ENCODE data around the gene OBP2A.

DNA sequence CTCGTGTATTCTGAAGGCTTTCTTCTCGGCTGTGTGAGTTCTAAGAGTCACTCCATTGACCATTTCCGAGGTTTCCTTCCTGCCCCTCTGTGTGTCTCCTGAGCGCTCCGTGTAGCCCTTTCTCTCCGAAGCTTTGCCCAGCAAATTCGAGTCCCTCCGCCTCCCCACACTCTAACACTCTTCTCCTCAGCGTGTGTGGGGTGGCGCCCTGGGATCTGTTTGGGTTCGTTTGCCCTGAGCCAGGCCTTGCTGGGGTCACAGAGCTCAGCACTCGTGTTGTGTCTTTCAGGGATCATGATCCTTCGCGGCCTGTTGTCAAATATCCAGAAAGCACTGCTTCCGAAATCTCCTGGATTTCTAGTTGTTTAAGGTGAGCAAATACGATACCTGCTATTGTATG is 10.0 kb downstream of the OBP2A start:
- TF ChIP-seq, protein P1, sequence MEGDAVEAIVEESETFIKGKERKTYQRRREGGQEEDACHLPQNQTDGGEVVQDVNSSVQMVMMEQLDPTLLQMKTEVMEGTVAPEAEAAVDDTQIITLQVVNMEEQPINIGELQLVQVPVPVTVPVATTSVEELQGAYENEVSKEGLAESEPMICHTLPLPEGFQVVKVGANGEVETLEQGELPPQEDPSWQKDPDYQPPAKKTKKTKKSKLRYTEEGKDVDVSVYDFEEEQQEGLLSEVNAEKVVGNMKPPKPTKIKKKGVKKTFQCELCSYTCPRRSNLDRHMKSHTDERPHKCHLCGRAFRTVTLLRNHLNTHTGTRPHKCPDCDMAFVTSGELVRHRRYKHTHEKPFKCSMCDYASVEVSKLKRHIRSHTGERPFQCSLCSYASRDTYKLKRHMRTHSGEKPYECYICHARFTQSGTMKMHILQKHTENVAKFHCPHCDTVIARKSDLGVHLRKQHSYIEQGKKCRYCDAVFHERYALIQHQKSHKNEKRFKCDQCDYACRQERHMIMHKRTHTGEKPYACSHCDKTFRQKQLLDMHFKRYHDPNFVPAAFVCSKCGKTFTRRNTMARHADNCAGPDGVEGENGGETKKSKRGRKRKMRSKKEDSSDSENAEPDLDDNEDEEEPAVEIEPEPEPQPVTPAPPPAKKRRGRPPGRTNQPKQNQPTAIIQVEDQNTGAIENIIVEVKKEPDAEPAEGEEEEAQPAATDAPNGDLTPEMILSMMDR (IDR thresholded peaks at IDR 0.05), result no peak
- no peak for TF ChIP-seq POLR2A (IDR thresholded peaks at IDR 0.05)
